ENCODE measurements around the gene GNG14. TPM values are rescaled to one million over a fixed set of nuclear protein-coding genes. Genes with fewer than 3 reads are reported as not detected.

The GNG14 gene
- total and polyA plus RNA-seq, 2 of the 13 experiments (the other 11 are each of a cell fraction or from before 2014, with no cell fraction given), result not detected

- TF ChIP-seq ZNF142 (CRISPR knock-in tag; IDR thresholded peaks at IDR 0.05) (no peak), GLI4 (CRISPR knock-in tag; IDR thresholded peaks at IDR 0.05; ENCODE audit: borderline replicate concordance) (peak; percentile 44; the same call in 1 of the 2 replicates), ATF1 (CRISPR knock-in tag; IDR thresholded peaks at IDR 0.05) (no peak), ZNF839 (CRISPR knock-in tag; IDR thresholded peaks at IDR 0.05; ENCODE audit: borderline replicate concordance) (no peak), SKIL (CRISPR knock-in tag; IDR thresholded peaks at IDR 0.05; ENCODE audit: borderline replicate concordance) (no peak), ZNF597 (CRISPR knock-in tag; IDR thresholded peaks at IDR 0.05) (no peak), ZNF362 (CRISPR knock-in tag; IDR thresholded peaks at IDR 0.05; ENCODE audit: borderline replicate concordance) (peak; percentile 8; the same call in 1 of the 2 replicates), TCF12 (IDR thresholded peaks at IDR 0.05) (no peak), TCF12 (CRISPR knock-in tag; IDR thresholded peaks at IDR 0.05) (no peak), HES4 (CRISPR knock-in tag; IDR thresholded peaks at IDR 0.05; ENCODE audit: borderline replicate concordance) (no peak), ATF7-NPFF (CRISPR knock-in tag; IDR thresholded peaks at IDR 0.05; ENCODE audit: low read depth) (no peak; the same call in 1 of the 2 replicates), THRA (CRISPR knock-in tag; IDR thresholded peaks at IDR 0.05; ENCODE audit: borderline replicate concordance) (no peak), HCFC1 (IDR thresholded peaks at IDR 0.05; ENCODE audit: low read depth, low read length) (peak; percentile 81), ZNF224 (CRISPR knock-in tag; IDR thresholded peaks at IDR 0.05) (no peak; the same call in 1 of the 2 replicates), HNRNPUL1 (IDR thresholded peaks at IDR 0.05; ENCODE audit: low read depth, low read length) (no peak), ZNF430 (CRISPR knock-in tag; IDR thresholded peaks at IDR 0.05) (peak; percentile 62; the same call in 1 of the 2 replicates), RCOR2 (CRISPR knock-in tag; IDR thresholded peaks at IDR 0.05) (no peak)
These were observed 36.0 kb downstream of the GNG14 start, which contains the start of gene TNPO2 (continued) for GRCh38 chr19:12723641-12724426.
